ENCODE results near the gene TMEM127.

The TMEM127 gene

DNA sequence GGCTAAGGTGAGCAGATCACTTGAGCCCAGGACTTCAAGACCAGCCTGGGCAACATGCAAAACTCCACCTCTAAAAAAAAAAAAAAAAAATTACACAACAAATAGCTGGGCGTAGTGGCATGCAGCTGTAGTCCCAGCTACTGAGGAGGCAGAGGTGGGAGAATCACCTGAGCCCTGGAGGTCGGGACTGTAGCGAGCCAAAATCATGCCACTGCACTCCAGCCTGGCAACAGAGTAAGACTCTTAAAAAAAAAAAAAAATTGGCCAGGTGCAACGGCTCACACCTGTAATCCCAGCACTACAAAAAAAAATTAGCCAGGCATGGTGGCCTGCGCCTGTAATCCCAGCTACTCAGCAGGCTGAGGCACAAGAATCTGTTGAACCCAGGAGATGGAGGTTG is 64.5 kb downstream of the TMEM127 start:
- peaks cover 32% of the 10 kb centered on the region for H3K4me1 ChIP-seq
- H3K27me3 ChIP-seq (ENCODE audit: low read depth), result no peaks in the 10 kb centered on the region
- in situ Hi-C loops (cut with MboI; ENCODE audit: low sequenced_read_pairs), result loop anchor here (5.0 kb wide), 1 partner anchor 61 kb away; no protein-coding TSS in a partner anchor
- no peaks in the 10 kb centered on the region for H3K9me3 ChIP-seq
- H3K36me3 ChIP-seq (replicated peaks), result peaks cover 10% of the 10 kb centered on the region
- no peak for DNase-seq (ENCODE audit: low spot score in 2 of 2)
- no peak overlapping the region for H3K4me3 ChIP-seq

DNA sequence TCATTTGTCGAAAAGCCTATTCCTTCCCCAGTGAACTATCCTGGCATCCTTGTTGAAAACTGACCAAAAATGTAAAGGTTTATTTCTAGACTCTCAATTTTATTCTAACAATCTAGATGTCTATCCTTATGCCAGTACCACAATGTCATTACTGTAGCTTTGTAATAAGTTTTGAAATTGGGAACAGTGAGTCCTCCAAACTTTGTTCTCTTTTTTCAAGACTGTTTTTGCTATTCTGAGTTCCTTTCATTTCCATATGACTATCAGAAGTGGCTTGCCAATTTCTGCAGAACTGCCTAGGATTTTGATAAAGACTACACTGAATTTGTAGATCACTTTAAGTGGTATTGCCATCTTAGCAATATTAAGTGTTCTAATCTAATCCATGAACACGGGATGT is 66.9 kb downstream of the TMEM127 start:
- H3K4me3 ChIP-seq, result no peak overlapping the region
- peaks cover 15% of the 10 kb centered on the region for H3K4me1 ChIP-seq
- DNase-seq (ENCODE audit: low spot score in 2 of 2), result no peak
- H3K27me3 ChIP-seq (ENCODE audit: low read depth), result no peaks in the 10 kb centered on the region
- no peaks in the 10 kb centered on the region for H3K9me3 ChIP-seq
- peaks cover 26% of the 10 kb centered on the region for H3K36me3 ChIP-seq (replicated peaks)
- in situ Hi-C loops (cut with MboI; ENCODE audit: low sequenced_read_pairs), result no loop called here

Data from HAP-1 (cell line).